Ovary (tissue), 9 donors: ENCODE data around the gene NID2. TPM values are rescaled to one million over a fixed set of nuclear protein-coding genes. Genes with fewer than 3 reads are reported as not detected.
A peak's percentile ranks its signal among the peaks of the same experiment; 100 is the strongest.

Experiments used
- DNase-seq, 5 donors: peaks; one replicate each; pipeline ENCODE4 v3.0.0-alpha.2; 2019 to 2020
- H3K27ac ChIP-seq, 2 donors: fragments of 200-600 bp; one replicate each; pipeline versions ENCODE4 v1.5.1 to v1.8.0; 2019 to 2022
- H3K27me3 ChIP-seq: fragments of 200-600 bp; one replicate; pipeline ENCODE4 v1.8.0; 2022
- H3K36me3 ChIP-seq: fragments of 200-600 bp; sonication (generic); one replicate; pipeline ENCODE4 v1.5.1; 2019
- H3K4me1 ChIP-seq: one replicate; pipeline ENCODE4 v1.8.1; 2013; ENCODE audit warnings: mild to moderate bottlenecking, moderate library complexity; ENCODE audit not compliant: insufficient read depth
- H3K4me3 ChIP-seq: fragments of 200-600 bp; sonication (generic); one replicate; pipeline ENCODE4 v1.5.1; 2017
- H3K9me3 ChIP-seq, 2 donors: fragments of 200-600 bp in 1 of 2; sonication (generic) in 1 of 2; one replicate each; pipeline versions ENCODE4 v1.5.1 to v1.8.1; 2013 to 2019; ENCODE audit warnings: mild to moderate bottlenecking in 1 of 2, moderate library complexity in 1 of 2
- CTCF ChIP-seq, 3 donors: fragments of 450-650 bp in 2 of 3; fragments of 200-600 bp in 1 of 3; IDR thresholded peaks; one replicate each; pipeline versions ENCODE4 v1.5.1 to v1.8.0; 2016 to 2022; ENCODE audit warnings: antibody characterized with exemption in 3 of 3, mild to moderate bottlenecking in 1 of 3
- EP300 ChIP-seq: sonication (generic); formaldehyde crosslinking; IDR thresholded peaks from one replicate; pipeline ENCODE4 v1.6.1; 2017; ENCODE audit warnings: antibody characterized with exemption
- POLR2A ChIP-seq: fragments of 450-650 bp; IDR thresholded peaks from one replicate; pipeline ENCODE4 v1.6.1; 2017; ENCODE audit warnings: antibody characterized with exemption, mild to moderate bottlenecking, moderate library complexity
- WGBS, 3 donors: extraction: QIAGEN DNeasy Blood & Tissue Kit in 1 of 3; methylation state at CpG; one replicate each; pipeline versions ENCODE4 v1.1.5 to v1.1.7; 2013 to 2017; 5-methylcytosine and 5-hydroxymethylcytosine counted together
- intact Hi-C, 4 donors: fragments of 100-400 bp; cut with DNase I; formaldehyde crosslinking; loops; one replicate each; pipeline versions ENCODE4 v1.11.0 to v1.15.1; 2022 to 2023
- polyA plus RNA-seq, 2 donors: library from polyadenylated mRNA; stranded (reverse); fragments of 200-250 nt in 1 of 2; fragments of 350-450 nt in 1 of 2; fragmentation: Illumina TruSeq in 1 of 2; extraction: RNeasy Lipid Tissue Mini Kit (QIAGEN cat#74804) in 1 of 2; gene quantifications; one replicate each; pipeline ENCODE4 v1.2.3, GENCODE V29; 2013 to 2014
- total RNA-seq, 7 donors: library from RNA; depleted of rRNA in 2 of 7; stranded (reverse); fragments of >200 nt in 2 of 7; fragmentation: NEBNext Ultra II Directional in 3 of 7; extraction: Animal tissue kit (Norgen Biotek cat#: 25700) in 3 of 7; gene quantifications; one replicate each; pipeline versions ENCODE4 v1.1.0 to v1.2.4, GENCODE V29; 2016 to 2023
- donor health status: DM: no; HTN: no; CAD: no; lungs with moderate emphysema.
- donor health status: DM: no; HTN: no; CAD: no.
- donor health status: Bipolar disorder and iron deficiency.
- donor health status: DM: yes; HTN: yes; CAD: no.
- donor health status: DM: no; HTN: no; CAD: no.
- donor health status: DM: yes; HTN: yes; CAD: no.

Gene NID2
- total and polyA plus RNA-seq, 9 donors = 31.5 to 83.8 (median 47.2) TPM

DNA sequence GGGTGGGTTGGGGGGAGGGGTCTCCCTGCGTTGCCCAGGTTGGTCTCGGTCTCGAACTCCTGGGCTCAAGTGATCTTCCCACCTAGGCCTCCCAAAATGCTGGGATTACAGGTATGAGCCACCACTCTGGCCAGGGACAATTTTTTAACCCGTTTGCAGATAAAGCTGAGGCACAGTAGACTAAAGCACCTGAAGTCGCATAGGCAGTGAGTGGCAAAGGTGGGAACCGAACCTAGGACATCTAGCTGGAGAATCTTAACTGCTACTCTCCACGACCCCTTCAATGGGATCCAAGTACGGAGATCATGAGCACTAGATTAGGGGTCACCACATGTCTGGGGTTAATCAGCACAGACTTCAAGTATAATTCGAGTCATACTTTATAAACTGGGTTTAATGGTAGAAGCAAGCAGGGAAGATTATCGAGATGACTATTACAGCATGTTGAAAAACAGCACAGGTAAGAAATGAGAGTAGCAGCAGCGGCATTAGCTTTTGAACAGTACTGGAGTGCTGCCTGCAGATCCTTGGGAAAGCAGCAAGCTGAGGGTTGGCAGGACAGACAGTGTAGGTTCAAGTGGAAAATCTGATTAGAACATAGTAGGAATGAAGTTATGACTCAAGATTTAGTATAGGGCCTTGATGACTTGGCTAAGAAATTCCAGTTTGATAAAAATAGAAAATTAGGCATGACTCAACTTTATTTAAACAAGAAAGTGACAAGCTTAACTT is 23.9 kb downstream of the NID2 start:
- Histone ChIP-seq H3K27me3 (no peaks in the 10 kb centered on the region), H3K9me3 (no peaks in the 10 kb centered on the region), H3K36me3 (no peaks in the 10 kb centered on the region), H3K4me3 (no peak overlapping the region), H3K4me1 (peaks cover 24% of the 10 kb centered on the region), H3K27ac (no peak overlapping the region)
- no peak for TF ChIP-seq CTCF (IDR thresholded peaks at IDR 0.05)
- TF ChIP-seq EP300 = no peak
- no peak for TF ChIP-seq POLR2A
- intact Hi-C loops = no loop called here
- no peak for DNase-seq
- 80 to 81% (median 80%) methylated on average over 11 of the region's 11 CpGs for WGBS, 3 donors

- Histone ChIP-seq H3K4me1 (peaks cover 16% of the 10 kb centered on the region), H3K9me3 (no peaks in the 10 kb centered on the region), H3K36me3 (no peaks in the 10 kb centered on the region), H3K27ac (no peak overlapping the region), H3K4me3 (no peak overlapping the region), H3K27me3 (no peaks in the 10 kb centered on the region)
- peak in 2 of 3 donors; percentile 34 to 35 for TF ChIP-seq CTCF (IDR thresholded peaks at IDR 0.05)
- TF ChIP-seq EP300 = no peak
- intact Hi-C loops = no loop called here
- WGBS, 3 donors = 44 to 50% (median 50%) methylated on average over 5 of the region's 5 CpGs
- peak in 2 of 5 donors; percentile 40 to 50 for DNase-seq
These were observed 25.2 kb downstream of the NID2 start for GRCh38 chr14:52043690-52044089.

DNA sequence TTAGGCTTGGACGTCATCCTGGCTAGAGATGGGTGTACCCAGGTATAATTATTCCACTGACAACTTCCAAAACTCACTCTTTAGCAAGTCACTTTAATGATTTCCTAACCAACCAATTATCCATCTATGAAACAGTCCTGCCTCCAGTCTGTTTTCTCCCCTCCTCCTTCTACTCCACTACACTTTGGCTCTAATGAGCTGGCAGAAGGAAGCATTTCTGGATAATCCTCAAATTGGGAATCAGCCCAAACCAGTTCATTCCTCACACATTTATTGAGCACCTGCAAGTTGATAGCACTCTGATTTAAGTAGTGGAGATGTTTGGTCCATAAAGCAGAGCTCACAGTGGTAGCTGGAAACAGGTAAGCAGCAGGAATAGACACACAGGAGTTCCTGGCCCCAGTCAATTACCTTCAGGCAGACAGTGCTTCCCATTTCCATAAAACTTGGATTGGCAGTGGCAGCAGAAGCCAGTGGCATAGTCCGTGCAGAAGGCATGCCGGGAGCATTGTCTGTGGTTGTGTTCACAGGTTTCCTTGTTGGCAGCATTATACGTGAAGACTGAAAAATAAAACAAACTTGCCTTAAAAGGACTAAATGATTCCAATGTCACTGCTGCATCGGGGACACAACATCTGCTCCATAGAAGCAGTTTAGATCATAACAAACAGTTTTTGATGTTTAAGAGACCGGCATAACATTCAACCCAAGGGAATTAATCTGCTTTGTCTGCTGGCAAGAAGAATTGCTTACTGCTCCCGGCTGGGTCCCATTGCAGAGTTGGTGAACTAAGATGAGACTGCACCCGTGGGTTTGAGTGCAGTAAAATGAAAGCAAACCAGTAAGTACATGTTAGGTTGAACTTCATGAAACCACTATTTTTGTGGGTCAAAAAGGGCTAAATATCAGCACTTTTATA is 26.2 kb downstream of the NID2 start:
- intact Hi-C loops = no loop called here

DNA sequence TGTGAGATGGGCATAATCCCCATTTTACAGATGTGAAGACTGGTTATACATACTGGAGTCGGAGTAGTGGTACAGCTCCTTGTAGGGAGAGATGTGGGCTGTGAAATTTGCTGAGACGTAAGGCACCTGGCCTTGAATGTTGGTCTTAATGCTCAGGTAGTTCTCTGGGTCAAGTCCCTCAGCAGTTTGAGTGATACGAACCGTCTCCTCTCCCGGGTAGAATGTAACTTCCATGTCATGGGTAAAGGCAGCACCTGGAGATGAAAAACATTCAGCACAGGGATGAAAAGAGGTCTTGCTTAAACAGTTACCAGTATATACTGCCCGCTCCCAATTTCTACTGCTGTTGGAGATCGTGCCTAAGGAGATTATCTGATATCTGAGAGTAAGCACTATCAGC is 28.3 kb downstream of the NID2 start:
- no peaks in the 10 kb centered on the region for H3K9me3 ChIP-seq
- no peak overlapping the region for H3K27ac ChIP-seq
- TF ChIP-seq POLR2A (no peak), EP300 (no peak), CTCF (IDR thresholded peaks at IDR 0.05) (no peak)
- H3K4me1 ChIP-seq = peaks cover 10% of the 10 kb centered on the region
- H3K36me3 ChIP-seq = peaks cover 3% of the 10 kb centered on the region
- no peaks in the 10 kb centered on the region for H3K27me3 ChIP-seq
- 82 to 91% (median 88%) methylated on average over 7 of the region's 7 CpGs for WGBS, 3 donors
- intact Hi-C loops = no loop called here
- no peak for DNase-seq
- H3K4me3 ChIP-seq = no peak overlapping the region

More for the DNA sequence above, 26.2 kb downstream of the NID2 start:
- DNase-seq = no peak
- Histone ChIP-seq H3K4me1 (peaks cover 12% of the 10 kb centered on the region), H3K4me3 (no peak overlapping the region), H3K9me3 (no peaks in the 10 kb centered on the region), H3K36me3 (peaks cover 3% of the 10 kb centered on the region), H3K27ac (no peak overlapping the region), H3K27me3 (no peaks in the 10 kb centered on the region)
- WGBS, 3 donors = 6 to 20% (median 9%) methylated on average over 8 of the region's 8 CpGs
- TF ChIP-seq CTCF (IDR thresholded peaks at IDR 0.05) (no peak), POLR2A (no peak), EP300 (no peak)
